ENCODE measurements around the gene VWA8. TPM values are rescaled to one million over a fixed set of nuclear protein-coding genes. Genes with fewer than 3 reads are reported as not detected.
"Not testable (repeated sequence)": the region's sequence is repeated elsewhere in the genome, so short reads cannot be mapped to it uniquely, and the experiment has no call there.

VWA8 gene
- total and polyA plus RNA-seq, 2 experiments from 2014 or later, result 6.3 to 24.6 TPM

GRCh38 chr13:41835871-41836270, 125.0 kb downstream of the VWA8 start:
- Histone ChIP-seq H2AFZ (no peak overlapping the region), H3K4me3 (no peak overlapping the region), H3F3A (replicated peaks; ENCODE audit: low read depth) (no peaks in the 10 kb centered on the region), H3K4me2 (no peak overlapping the region), H4K20me1 (replicated peaks; ENCODE audit: insufficient read depth) (no peaks in the 10 kb centered on the region), H3K27me3 (ENCODE audit: insufficient read depth) (no peaks in the 10 kb centered on the region), H3K27ac (ENCODE audit: low read depth) (no peak overlapping the region), H3K4me1 (ENCODE audit: insufficient read depth) (no peaks in the 10 kb centered on the region), H3K9me2 (ENCODE audit: insufficient read depth) (no peaks in the 10 kb centered on the region), H3K79me2 (replicated peaks; ENCODE audit: insufficient read depth) (no peaks in the 10 kb centered on the region), H3K36me3 (ENCODE audit: insufficient read depth) (no peaks in the 10 kb centered on the region)
- no peak overlapping the region for H3K4me3 Mint-ChIP-seq
- no peak overlapping the region for H3K27ac Mint-ChIP-seq
- peaks cover 12% of the 10 kb centered on the region; the same call in 2 of the 3 replicates for H3K36me3 Mint-ChIP-seq (ENCODE audit: low read depth)
- no peaks in the 10 kb centered on the region for H3K27me3 Mint-ChIP-seq (ENCODE audit: insufficient read depth, low read depth, poor library complexity)
- TF ChIP-seq EZH2phosphoT487 (IDR thresholded peaks at IDR 0.05; ENCODE audit: unreplicated experiment) (no peak), EZH2 (IDR thresholded peaks at IDR 0.05; ENCODE audit: low read depth, unreplicated experiment) (no peak), POLR2AphosphoS5 (IDR thresholded peaks at IDR 0.05; ENCODE audit: low read depth) (no peak), STAT1 (IDR thresholded peaks at IDR 0.05; ENCODE audit: unreplicated experiment) (no peak), CTCF (conservative IDR thresholded peaks at IDR 0.05; ENCODE audit: low read depth in 2 of 2) (no peak)
- TF ChIP-seq, protein P1, sequence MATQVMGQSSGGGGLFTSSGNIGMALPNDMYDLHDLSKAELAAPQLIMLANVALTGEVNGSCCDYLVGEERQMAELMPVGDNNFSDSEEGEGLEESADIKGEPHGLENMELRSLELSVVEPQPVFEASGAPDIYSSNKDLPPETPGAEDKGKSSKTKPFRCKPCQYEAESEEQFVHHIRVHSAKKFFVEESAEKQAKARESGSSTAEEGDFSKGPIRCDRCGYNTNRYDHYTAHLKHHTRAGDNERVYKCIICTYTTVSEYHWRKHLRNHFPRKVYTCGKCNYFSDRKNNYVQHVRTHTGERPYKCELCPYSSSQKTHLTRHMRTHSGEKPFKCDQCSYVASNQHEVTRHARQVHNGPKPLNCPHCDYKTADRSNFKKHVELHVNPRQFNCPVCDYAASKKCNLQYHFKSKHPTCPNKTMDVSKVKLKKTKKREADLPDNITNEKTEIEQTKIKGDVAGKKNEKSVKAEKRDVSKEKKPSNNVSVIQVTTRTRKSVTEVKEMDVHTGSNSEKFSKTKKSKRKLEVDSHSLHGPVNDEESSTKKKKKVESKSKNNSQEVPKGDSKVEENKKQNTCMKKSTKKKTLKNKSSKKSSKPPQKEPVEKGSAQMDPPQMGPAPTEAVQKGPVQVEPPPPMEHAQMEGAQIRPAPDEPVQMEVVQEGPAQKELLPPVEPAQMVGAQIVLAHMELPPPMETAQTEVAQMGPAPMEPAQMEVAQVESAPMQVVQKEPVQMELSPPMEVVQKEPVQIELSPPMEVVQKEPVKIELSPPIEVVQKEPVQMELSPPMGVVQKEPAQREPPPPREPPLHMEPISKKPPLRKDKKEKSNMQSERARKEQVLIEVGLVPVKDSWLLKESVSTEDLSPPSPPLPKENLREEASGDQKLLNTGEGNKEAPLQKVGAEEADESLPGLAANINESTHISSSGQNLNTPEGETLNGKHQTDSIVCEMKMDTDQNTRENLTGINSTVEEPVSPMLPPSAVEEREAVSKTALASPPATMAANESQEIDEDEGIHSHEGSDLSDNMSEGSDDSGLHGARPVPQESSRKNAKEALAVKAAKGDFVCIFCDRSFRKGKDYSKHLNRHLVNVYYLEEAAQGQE (IDR thresholded peaks at IDR 0.05; ENCODE audit: unreplicated experiment), result no peak
- no peak for ATAC-seq
- no peak for DNase-seq (ENCODE audit: low spot score)
- H3K9me3 Mint-ChIP-seq, result no peaks in the 10 kb centered on the region
- peaks cover 2% of the 10 kb centered on the region; the same call in 1 of the 3 replicates for H3K4me1 Mint-ChIP-seq

GRCh38 chr13:41834697-41835096, 126.2 kb downstream of the VWA8 start:
- H3K4me1 Mint-ChIP-seq; ATAC-seq; H3K4me1 ChIP-seq (ENCODE audit: insufficient read depth): not testable (repeated sequence)

More at GRCh38 chr13:41834697-41835096, 126.2 kb downstream of the VWA8 start:
- H3K9me2 ChIP-seq (ENCODE audit: insufficient read depth); H3K27me3 Mint-ChIP-seq (ENCODE audit: insufficient read depth, low read depth, poor library complexity); H3K4me2 ChIP-seq; H3K36me3 ChIP-seq (ENCODE audit: insufficient read depth); H3K27ac Mint-ChIP-seq; H3K4me3 Mint-ChIP-seq; H3F3A ChIP-seq (replicated peaks; ENCODE audit: low read depth); DNase-seq (ENCODE audit: low spot score); H2AFZ ChIP-seq; H3K27me3 ChIP-seq (ENCODE audit: insufficient read depth); H3K79me2 ChIP-seq (replicated peaks; ENCODE audit: insufficient read depth); H3K9me3 Mint-ChIP-seq; H4K20me1 ChIP-seq (replicated peaks; ENCODE audit: insufficient read depth); H3K27ac ChIP-seq (ENCODE audit: low read depth); H3K4me3 ChIP-seq: not testable (repeated sequence)
- peaks cover 12% of the 10 kb centered on the region; the same call in 2 of the 3 replicates for H3K36me3 Mint-ChIP-seq (ENCODE audit: low read depth)

All from GM23338 (cell line).